Nephron (organoid): Measurements from ENCODE around the gene POM121L2.

Source experiments
- H3K27ac Mint-ChIP-seq, 3 experiments: 2 replicates each; pipeline ENCODE4 v1.8.0; 2020; ENCODE audit warnings: mixed read lengths in 3 of 3, mild to moderate bottlenecking in 2 of 3, moderate library complexity in 1 of 3
- H3K27me3 Mint-ChIP-seq: 2 replicates; pipeline ENCODE4 v1.8.0; 2021; ENCODE audit warnings: low read depth, mild to moderate bottlenecking, moderate library complexity, mixed read lengths
- H3K36me3 Mint-ChIP-seq: 2 replicates; pipeline ENCODE4 v1.8.0; 2020; ENCODE audit warnings: low read depth, mixed read lengths
- H3K4me1 Mint-ChIP-seq: 2 replicates; pipeline ENCODE4 v1.8.0; 2020; ENCODE audit warnings: mixed read lengths
- H3K4me3 Mint-ChIP-seq, 3 experiments: 2 replicates each; pipeline ENCODE4 v1.8.0; 2020; ENCODE audit warnings: mild to moderate bottlenecking in 3 of 3, mixed read lengths in 3 of 3, moderate library complexity in 2 of 3
- H3K9me3 Mint-ChIP-seq: 2 replicates; pipeline ENCODE4 v1.8.0; 2020; ENCODE audit warnings: mixed read lengths
- CTCF ChIP-seq, 3 experiments: fragments of 200-600 bp; sonication (generic); IDR thresholded peaks; one replicate each; pipeline ENCODE4 v1.5.0; 2021; ENCODE audit warnings: antibody characterized with exemption in 3 of 3; ENCODE audit not compliant: unreplicated experiment in 3 of 3

Gene POM121L2

GRCh38 chr6:27297484-27297856 is 14.6 kb downstream of the POM121L2 start:
- Mint-ChIP-seq H3K4me1 (peaks cover 19% of the 10 kb centered on the region), H3K27me3 (peaks cover 100% of the 10 kb centered on the region), H3K27ac (no peak overlapping the region), H3K4me3 (peak overlapping the region; percentile 15 to 63 (median 59)), H3K36me3 (no peaks in the 10 kb centered on the region), H3K9me3 (peaks cover 9% of the 10 kb centered on the region)
- TF ChIP-seq CTCF (IDR thresholded peaks at IDR 0.05; ENCODE audit: unreplicated experiment in 3 of 3), result no peak

GRCh38 chr6:27296106-27296783 is 15.8 kb downstream of the POM121L2 start:
- TF ChIP-seq CTCF (IDR thresholded peaks at IDR 0.05; ENCODE audit: unreplicated experiment in 3 of 3), result no peak
- H3K27me3 Mint-ChIP-seq, result peaks cover 100% of the 10 kb centered on the region
- peak overlapping the region; percentile 80 to 82 (median 81) for H3K4me3 Mint-ChIP-seq

GRCh38 chr6:27295301-27296079 is 16.6 kb downstream of the POM121L2 start:
- Mint-ChIP-seq H3K27me3 (peaks cover 100% of the 10 kb centered on the region), H3K4me3 (peak overlapping the region; percentile 80 to 82 (median 81)), H3K4me1 (peaks cover 24% of the 10 kb centered on the region), H3K36me3 (no peaks in the 10 kb centered on the region), H3K27ac (no peak overlapping the region), H3K9me3 (peaks cover 9% of the 10 kb centered on the region)
- TF ChIP-seq CTCF (IDR thresholded peaks at IDR 0.05; ENCODE audit: unreplicated experiment in 3 of 3), result no peak

More at GRCh38 chr6:27296106-27296783, 15.8 kb downstream of the POM121L2 start:
- Mint-ChIP-seq H3K27ac (no peak overlapping the region), H3K4me1 (peaks cover 19% of the 10 kb centered on the region), H3K9me3 (peaks cover 9% of the 10 kb centered on the region), H3K36me3 (no peaks in the 10 kb centered on the region)

GRCh38 chr6:27294409-27294808 is 17.7 kb downstream of the POM121L2 start:
- Mint-ChIP-seq H3K27me3 (peaks cover 100% of the 10 kb centered on the region), H3K27ac (no peak overlapping the region), H3K9me3 (peaks cover 12% of the 10 kb centered on the region), H3K36me3 (no peaks in the 10 kb centered on the region), H3K4me1 (peaks cover 27% of the 10 kb centered on the region), H3K4me3 (peak overlapping the region in 1 of 3 experiments; percentile 10)
- TF ChIP-seq CTCF (IDR thresholded peaks at IDR 0.05; ENCODE audit: unreplicated experiment in 3 of 3), result no peak

GRCh38 chr6:27293436-27294098 is 18.5 kb downstream of the POM121L2 start:
- peaks cover 12% of the 10 kb centered on the region for H3K9me3 Mint-ChIP-seq
- no peak overlapping the region for H3K27ac Mint-ChIP-seq
- H3K4me3 Mint-ChIP-seq, result peak overlapping the region in 2 of 3 experiments; percentile 26 to 28
- peaks cover 100% of the 10 kb centered on the region for H3K27me3 Mint-ChIP-seq
- H3K36me3 Mint-ChIP-seq, result no peaks in the 10 kb centered on the region
- peaks cover 28% of the 10 kb centered on the region for H3K4me1 Mint-ChIP-seq
- TF ChIP-seq CTCF (IDR thresholded peaks at IDR 0.05; ENCODE audit: unreplicated experiment in 3 of 3), result no peak
